IPS DF 4.7 (cell line): ENCODE results near the gene SETD6.

Experiments
- DNase-seq: peaks from one replicate; pipeline ENCODE4 v3.0.0-alpha.2; 2013; ENCODE audit warnings: low spot score; ENCODE audit errors: extremely low read depth

Gene SETD6

DNA sequence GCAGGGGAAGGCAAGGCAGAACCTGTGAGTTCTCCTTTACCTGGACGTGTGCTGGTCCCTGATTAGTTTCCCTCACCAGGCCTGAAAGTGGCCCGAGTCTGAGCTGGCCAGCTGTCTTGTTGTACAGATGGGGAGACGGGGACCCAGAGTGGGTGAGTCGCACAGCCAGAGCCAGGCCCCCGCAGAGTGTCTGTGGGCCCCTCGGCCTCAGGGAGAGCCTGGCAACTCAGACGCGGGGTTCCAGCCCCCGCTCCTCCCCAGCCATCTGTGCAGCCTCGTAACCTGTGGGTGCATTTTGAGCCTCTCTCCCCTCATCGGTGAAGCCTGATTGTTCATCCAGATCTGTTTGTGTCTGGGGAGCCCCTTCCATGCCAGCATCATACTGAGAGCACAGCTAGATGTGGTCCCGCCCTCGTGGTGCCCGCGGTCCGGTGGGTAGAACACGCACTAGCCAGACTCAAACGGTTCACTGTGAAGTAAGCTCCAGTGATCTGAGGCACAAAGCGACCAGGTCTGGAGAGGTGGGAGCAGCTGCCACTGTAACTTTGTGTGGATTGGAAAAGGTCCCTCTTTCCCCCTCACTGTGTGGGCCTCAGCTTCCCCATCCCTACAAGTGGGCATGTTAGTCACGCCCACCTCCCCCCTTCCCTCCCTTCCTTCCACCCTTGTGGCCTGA lies 21.4 kb upstream of the SETD6 start:
- DNase-seq = no peak

DNA sequence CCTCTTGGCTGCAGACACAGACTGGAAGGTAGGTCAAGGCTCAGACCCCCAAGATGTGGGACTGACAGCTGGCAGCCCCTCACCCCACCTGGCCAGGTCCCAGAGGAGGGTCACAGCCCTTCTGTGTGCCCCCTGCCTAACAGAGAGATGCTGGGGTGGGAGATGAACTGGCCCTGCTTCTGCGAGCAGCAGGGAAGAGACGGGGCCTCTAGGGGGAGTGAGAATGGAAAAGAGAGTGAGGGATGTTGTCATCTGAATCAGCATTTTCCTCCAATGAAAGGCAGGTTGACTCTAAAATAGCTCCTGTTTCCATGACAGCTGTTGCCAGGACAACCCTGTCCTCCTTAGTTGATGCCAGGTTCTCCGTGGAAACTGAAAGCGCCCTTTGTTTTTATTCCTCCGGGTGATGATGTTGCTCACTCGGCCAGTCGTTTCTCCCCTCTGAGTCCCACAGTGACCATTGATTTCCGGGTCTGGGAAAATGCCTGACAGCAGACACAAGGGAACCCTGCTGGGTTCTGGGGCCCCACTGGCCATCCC lies 20.3 kb upstream of the SETD6 start:
- DNase-seq = peak; percentile 93

GRCh38 chr16:58495521-58496331 lies 19.6 kb upstream of the SETD6 start:
- no peak for DNase-seq

GRCh38 chr16:58497468-58497867 lies 17.8 kb upstream of the SETD6 start:
- DNase-seq = no peak

DNA sequence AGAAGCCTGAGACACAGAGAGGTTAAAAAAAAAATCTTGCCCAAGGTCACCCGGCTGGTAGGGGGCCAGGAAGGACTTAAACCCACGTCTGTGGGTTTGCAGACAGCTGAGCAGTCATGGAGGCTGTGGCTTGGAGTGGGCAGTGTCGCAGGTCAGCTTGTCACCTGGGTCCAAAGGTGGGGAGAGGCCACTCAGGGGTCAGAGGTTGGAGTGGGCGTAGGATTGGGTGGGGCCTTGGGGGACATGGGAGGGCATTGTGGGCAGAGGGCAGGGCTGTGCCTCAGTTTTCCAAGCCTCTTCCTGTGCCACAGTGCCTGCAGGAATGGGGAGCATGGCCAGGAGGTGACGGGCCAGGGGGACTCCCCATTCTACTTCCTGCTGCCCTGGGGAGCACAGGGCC lies 17.4 kb upstream of the SETD6 start:
- DNase-seq = no peak

GRCh38 chr16:58498341-58499091 lies 16.8 kb upstream of the SETD6 start:
- DNase-seq = no peak

- no peak for DNase-seq
Measured at GRCh38 chr16:58499092-58499511, 16.2 kb upstream of the SETD6 start.

GRCh38 chr16:58499615-58500351 lies 15.5 kb upstream of the SETD6 start, which contains the start of gene NDRG4:
TSS of gene NDRG4 (plus strand) at chr16:58500143. CDS start at chr16:58500249, 106 bp downstream.
- DNase-seq = no peak

DNA sequence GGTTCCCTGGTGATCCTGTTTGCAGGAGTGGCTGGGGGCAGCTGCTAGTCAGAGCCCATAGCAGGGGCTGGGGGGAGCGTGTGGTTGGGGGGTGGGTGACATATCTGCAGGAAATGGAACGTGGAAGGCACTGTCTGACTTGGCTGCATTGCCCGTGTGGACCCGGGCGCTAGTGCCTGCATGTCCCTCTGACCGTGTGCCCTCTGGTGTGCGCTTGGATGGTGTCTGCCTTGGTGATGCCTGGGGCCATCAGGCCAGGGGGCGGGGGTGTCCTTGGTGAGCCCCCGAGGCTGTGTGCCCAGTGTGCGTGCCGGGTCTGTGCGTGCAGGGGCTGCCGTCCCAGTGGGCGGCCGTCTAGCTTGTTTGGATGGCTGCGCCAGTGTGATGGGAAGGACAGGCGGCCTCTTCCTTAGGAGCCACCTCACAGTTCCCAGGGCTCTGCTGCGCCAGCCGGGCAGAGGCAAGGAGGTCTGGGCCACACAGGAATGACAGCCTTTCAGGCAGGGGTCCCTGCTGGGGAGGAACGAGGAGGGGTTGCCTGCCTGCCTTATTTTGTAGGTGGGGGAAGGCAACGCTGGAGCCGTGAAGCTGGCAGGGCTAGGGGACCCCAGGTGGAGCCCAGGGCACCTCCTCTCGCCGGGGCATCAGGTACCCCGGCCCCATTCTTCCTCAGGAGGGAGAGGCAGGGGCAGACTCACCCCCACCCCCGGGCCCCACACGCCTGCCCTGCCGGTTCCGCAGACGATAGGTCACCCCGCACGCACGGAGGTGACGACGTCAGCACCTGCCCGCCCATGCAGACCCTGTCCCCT lies 14.7 kb upstream of the SETD6 start:
- DNase-seq = no peak

DNA sequence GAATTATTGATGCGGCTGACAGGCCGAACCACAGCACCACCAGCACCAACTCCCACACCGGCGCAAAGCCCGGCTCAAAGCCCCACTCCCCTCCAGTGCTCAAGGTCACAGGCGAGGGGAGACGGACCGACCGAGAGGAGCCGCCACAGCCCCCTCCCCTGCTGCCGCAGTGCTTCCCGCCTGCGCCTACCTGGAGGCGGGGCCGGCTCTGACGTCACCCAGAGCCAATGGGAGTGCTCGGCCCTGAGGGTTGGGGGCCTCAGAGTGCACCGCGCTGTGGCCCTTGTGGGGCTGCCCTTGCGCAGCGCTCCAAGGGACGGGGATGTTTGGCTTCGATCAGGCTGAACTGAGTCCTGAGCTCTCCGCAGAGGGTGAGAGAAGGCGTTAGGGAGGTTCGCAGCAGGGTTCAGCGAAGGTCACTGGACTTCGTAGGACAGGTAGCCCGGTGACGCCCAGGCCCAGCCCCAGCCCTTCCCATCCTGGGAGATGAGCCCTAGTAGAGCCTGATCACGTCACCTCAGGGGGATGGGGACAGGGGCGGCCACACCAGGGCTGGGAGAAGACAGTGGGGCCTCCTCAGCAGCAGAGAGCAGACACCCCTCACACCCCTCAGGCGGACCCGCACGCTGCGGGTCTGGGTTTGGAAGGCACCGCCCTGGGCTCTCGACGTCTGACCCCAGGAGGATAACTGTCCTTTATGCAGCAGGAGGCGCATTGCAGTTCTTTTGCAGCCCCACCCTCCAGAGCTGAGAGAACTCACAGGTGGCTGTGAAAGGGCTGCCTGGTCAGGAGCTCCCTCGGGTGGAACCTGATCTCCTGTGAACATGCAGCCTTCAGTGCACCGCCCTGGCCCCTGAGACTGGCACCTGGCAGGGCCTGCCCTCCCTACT lies 13.8 kb upstream of the SETD6 start:
- no peak for DNase-seq

DNA sequence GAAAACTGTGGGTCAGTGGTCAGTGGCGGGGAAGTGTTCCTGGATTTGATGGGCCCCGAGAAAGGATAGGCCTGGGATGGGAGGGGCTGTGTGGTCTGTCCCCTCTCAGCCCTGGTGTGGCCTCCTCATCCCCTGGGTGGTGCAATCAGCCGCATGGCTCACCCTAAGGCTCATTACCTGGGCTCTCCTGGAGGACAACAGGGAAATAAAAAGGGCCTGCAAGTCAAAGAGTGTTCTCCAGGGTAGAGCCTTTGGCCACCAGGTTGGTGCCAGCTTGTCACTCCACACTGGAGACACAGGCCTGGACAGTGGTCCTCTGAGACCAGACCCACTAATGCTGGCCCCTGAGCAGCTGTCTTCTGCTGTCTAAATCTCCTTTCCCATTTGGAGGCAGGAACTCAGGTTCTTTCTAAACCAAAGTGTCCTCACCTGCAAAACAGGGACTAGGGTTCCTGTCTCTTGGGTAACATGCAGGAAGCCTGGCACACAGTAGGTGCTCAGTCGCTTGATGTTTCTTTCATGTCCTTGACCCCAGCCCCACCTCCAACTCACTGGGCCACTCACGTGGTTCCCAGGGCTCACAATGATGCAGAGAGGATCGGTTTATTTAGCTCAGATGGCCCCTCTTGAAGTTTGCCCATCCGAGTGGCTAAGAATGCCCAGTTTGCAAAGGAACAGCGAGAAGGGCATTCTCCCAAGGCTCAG lies 12.9 kb upstream of the SETD6 start:
- DNase-seq = no peak

GRCh38 chr16:58503166-58503862 lies 12.0 kb upstream of the SETD6 start:
- no peak for DNase-seq

GRCh38 chr16:58503863-58504688 lies 11.2 kb upstream of the SETD6 start:
- DNase-seq = no peak

- DNase-seq = no peak
Measured at GRCh38 chr16:58506241-58507194, 8.8 kb upstream of the SETD6 start.

DNA sequence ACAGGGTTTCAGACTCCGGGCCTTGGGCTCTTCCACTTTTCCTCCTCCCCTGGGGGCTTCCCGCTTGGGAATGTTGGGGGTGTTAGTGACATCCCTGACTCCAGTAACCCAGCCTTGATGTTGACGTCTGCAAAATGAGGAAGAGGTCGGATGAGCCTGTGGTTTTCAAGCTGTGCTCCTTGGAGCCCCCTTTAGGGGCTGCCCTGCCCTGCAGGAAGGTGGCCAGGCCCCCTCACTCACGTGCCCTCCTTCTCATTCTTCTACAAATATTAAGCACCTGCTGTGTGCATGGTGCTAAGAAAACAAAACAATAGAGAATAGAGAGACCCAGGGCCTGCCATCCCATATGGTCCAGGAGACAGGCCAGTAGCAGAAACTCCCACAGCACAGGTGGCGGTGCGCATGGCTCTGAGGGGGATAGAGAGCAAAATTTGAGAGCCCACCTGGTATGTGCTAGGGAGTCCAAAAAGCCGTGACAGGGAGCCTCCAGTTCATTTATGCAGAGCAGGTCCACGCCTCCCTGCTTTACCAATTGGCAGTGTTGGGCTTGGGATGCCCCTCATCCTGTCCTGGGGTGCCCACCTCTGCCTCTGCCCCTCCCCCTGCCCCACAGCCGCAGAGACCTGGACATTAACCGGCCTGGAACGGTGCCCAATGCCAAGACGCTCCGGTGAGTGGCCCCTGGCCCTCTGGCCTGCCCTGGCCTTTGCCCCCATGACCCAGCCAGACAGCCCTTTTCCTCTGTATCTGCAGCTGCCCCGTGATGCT lies 7.9 kb upstream of the SETD6 start:
- no peak for DNase-seq
